ENCODE measurements around the gene ZBP1. TPM values are rescaled to one million over a fixed set of nuclear protein-coding genes. Genes with fewer than 3 reads are reported as not detected.

ZBP1 gene
- total RNA-seq, 4 donors from 2014 or later = 0.78 to 3.6 TPM; not detected in 2

- Histone ChIP-seq H3K36me3 (no peaks in the 10 kb centered on the region), H3K27me3 (peaks cover 0 to 23% of the 10 kb centered on the region in 2 donors), H3K4me1 (peaks cover 0 to 12% (median 3%) of the 10 kb centered on the region in 4 donors), H3K4me3 (no peak overlapping the region), H3K9me3 (peaks cover 0 to 11% (median 0%) of the 10 kb centered on the region in 4 donors), H3K27ac (no peak overlapping the region)
- TF ChIP-seq EP300 (IDR thresholded peaks at IDR 0.05) = no peak
- TF ChIP-seq POLR2A (IDR thresholded peaks at IDR 0.05) = no peak
- TF ChIP-seq CTCF (IDR thresholded peaks at IDR 0.05) = no peak
- DNase-seq (ENCODE audit: low spot score in 2 of 2) = no peak
- WGBS, 2 donors = 82 to 85% methylated on average over 4 of the region's 4 CpGs
Observed at GRCh38 chr20:57587278-57587988, 32.8 kb downstream of the ZBP1 start.

GRCh38 chr20:57586943-57587277, 33.3 kb downstream of the ZBP1 start:
- Histone ChIP-seq H3K27ac (no peak overlapping the region), H3K4me1 (peaks cover 0 to 18% (median 3%) of the 10 kb centered on the region in 4 donors), H3K9me3 (peaks cover 0 to 11% (median 0%) of the 10 kb centered on the region in 4 donors), H3K4me3 (no peak overlapping the region), H3K27me3 (peaks cover 0 to 24% of the 10 kb centered on the region in 2 donors), H3K36me3 (no peaks in the 10 kb centered on the region)
- DNase-seq (ENCODE audit: low spot score in 2 of 2) = no peak
- TF ChIP-seq CTCF (IDR thresholded peaks at IDR 0.05) (no peak), POLR2A (IDR thresholded peaks at IDR 0.05) (no peak), EP300 (IDR thresholded peaks at IDR 0.05) (no peak)
- WGBS, 2 donors = 89 to 91% methylated on average over 10 of the region's 10 CpGs

GRCh38 chr20:57586370-57586793, 33.8 kb downstream of the ZBP1 start:
- WGBS, 2 donors = 50 to 57% methylated on average over 8 of the region's 8 CpGs
- Histone ChIP-seq H3K9me3 (peaks cover 0 to 11% (median 0%) of the 10 kb centered on the region in 4 donors), H3K4me3 (no peak overlapping the region), H3K27ac (no peak overlapping the region), H3K4me1 (peaks cover 0 to 21% (median 3%) of the 10 kb centered on the region in 4 donors), H3K36me3 (no peaks in the 10 kb centered on the region), H3K27me3 (peaks cover 0 to 29% of the 10 kb centered on the region in 2 donors)
- TF ChIP-seq EP300 (IDR thresholded peaks at IDR 0.05) (no peak), POLR2A (IDR thresholded peaks at IDR 0.05) (no peak), CTCF (IDR thresholded peaks at IDR 0.05) (no peak)
- no peak for DNase-seq (ENCODE audit: low spot score in 2 of 2)

GRCh38 chr20:57585466-57586213, 34.6 kb downstream of the ZBP1 start:
- no peak for DNase-seq (ENCODE audit: low spot score in 2 of 2)
- Histone ChIP-seq H3K27ac (no peak overlapping the region), H3K4me3 (no peak overlapping the region), H3K4me1 (peaks cover 0 to 21% (median 3%) of the 10 kb centered on the region in 4 donors), H3K36me3 (no peaks in the 10 kb centered on the region), H3K9me3 (peaks cover 0 to 11% (median 0%) of the 10 kb centered on the region in 4 donors), H3K27me3 (peaks cover 0 to 37% of the 10 kb centered on the region in 2 donors)
- no peak for TF ChIP-seq CTCF (IDR thresholded peaks at IDR 0.05)
- no peak for TF ChIP-seq EP300 (IDR thresholded peaks at IDR 0.05)
- no peak for TF ChIP-seq POLR2A (IDR thresholded peaks at IDR 0.05)
- 68 to 80% methylated on average over 17 of the region's 17 CpGs for WGBS, 2 donors
